Neural cell (in vitro differentiated cells): ENCODE measurements around the gene DNAH6. TPM values are rescaled to one million over a fixed set of nuclear protein-coding genes. Genes with fewer than 3 reads are reported as not detected.

ENCODE experiments used
- H2AFZ ChIP-seq: fragments of 200-600, 300-800 bp; sonication (generic), shearing (Covaris generic); 2 replicates; pipeline ENCODE4 v1.6.0; 2014; ENCODE audit warnings: low read depth, mild to moderate bottlenecking, antibody characterized with exemption, low read length, moderate library complexity
- H3F3A ChIP-seq: fragments of 200-600 bp; shearing (Covaris generic); 2 replicates; pipeline ENCODE4 v1.6.1; 2016; ENCODE audit warnings: mild to moderate bottlenecking, moderate library complexity, mixed read lengths, antibody characterized with exemption, low read length; ENCODE audit not compliant: insufficient read depth, poor library complexity, severe bottlenecking
- H3K27ac ChIP-seq: fragments of 200-600, 300-800 bp; sonication (generic), shearing (Covaris generic); 2 replicates; pipeline ENCODE4 v1.5.1; 2014; ENCODE audit warnings: mild to moderate bottlenecking, low read length, moderate library complexity
- H3K27me3 ChIP-seq: fragments of 300-800, 200-600 bp; sonication (generic), shearing (Covaris generic); 2 replicates; pipeline ENCODE4 v1.6.0; 2014; ENCODE audit warnings: mild to moderate bottlenecking, low read depth, low read length, moderate library complexity; ENCODE audit not compliant: insufficient read depth
- H3K36me3 ChIP-seq: fragments of 300-800, 200-600 bp; sonication (generic), shearing (Covaris generic); 2 replicates; pipeline ENCODE4 v1.5.1; 2014; ENCODE audit warnings: mild to moderate bottlenecking, antibody characterized with exemption, low read length, moderate library complexity; ENCODE audit not compliant: insufficient read depth
- H3K4me2 ChIP-seq: fragments of 300-800, 200-600 bp; sonication (generic), shearing (Covaris generic); 2 replicates; pipeline ENCODE4 v1.6.0; 2014; ENCODE audit warnings: mild to moderate bottlenecking, low read length
- H3K4me3 ChIP-seq: fragments of 300-800, 200-600 bp; sonication (generic), shearing (Covaris generic); 2 replicates; pipeline ENCODE4 v1.5.1; 2014; ENCODE audit warnings: mild to moderate bottlenecking, low read length, moderate library complexity
- H3K79me2 ChIP-seq: fragments of 200-600 bp; shearing (Covaris generic); replicated peaks from 2 replicates; pipeline ENCODE4 v1.6.0; 2014; ENCODE audit warnings: mild to moderate bottlenecking, low read length, moderate library complexity; ENCODE audit not compliant: insufficient read depth
- H3K9ac ChIP-seq: fragments of 300-800, 200-600 bp; sonication (generic), shearing (Covaris generic); 2 replicates; pipeline ENCODE4 v1.6.1; 2016; ENCODE audit warnings: mild to moderate bottlenecking, low read length, mixed read lengths
- H3K9me2 ChIP-seq: fragments of 200-600 bp; shearing (Covaris generic); 2 replicates; pipeline ENCODE4 v1.6.1; 2016; ENCODE audit warnings: mild to moderate bottlenecking, low read length, mixed read lengths; ENCODE audit not compliant: insufficient read depth
- H3K9me3 ChIP-seq: fragments of 200-600, 300-800 bp; sonication (generic), shearing (Covaris generic); 2 replicates; pipeline ENCODE4 v1.6.1; 2016; ENCODE audit warnings: mild to moderate bottlenecking, mixed run types, low read length, moderate library complexity, mixed read lengths
- H4K20me1 ChIP-seq: fragments of 200-600 bp; shearing (Covaris generic); 2 replicates; pipeline ENCODE4 v1.6.1; 2016; ENCODE audit warnings: mild to moderate bottlenecking, mixed run types; ENCODE audit not compliant: insufficient read depth
- EP300 ChIP-seq: fragments of 450-650 bp; conservative IDR thresholded peaks from 2 replicates; pipeline ENCODE4 v1.6.1; 2014; ENCODE audit warnings: antibody characterized with exemption, mild to moderate bottlenecking, moderate library complexity; ENCODE audit not compliant: poor library complexity, severe bottlenecking
- MXI1 ChIP-seq: fragments of 450-650 bp; conservative IDR thresholded peaks from 2 replicates; pipeline ENCODE4 v1.6.1; 2014; ENCODE audit warnings: antibody characterized with exemption, mild to moderate bottlenecking; ENCODE audit not compliant: poor library complexity, severe bottlenecking
- POLR2AphosphoS5 ChIP-seq: IDR thresholded peaks from 2 replicates; pipeline ENCODE4 v1.6.1; 2012
- RAD21 ChIP-seq: fragments of 450-650 bp; conservative IDR thresholded peaks from 2 replicates; pipeline ENCODE4 v1.6.1; 2014; ENCODE audit warnings: antibody characterized with exemption, mild to moderate bottlenecking, moderate library complexity
- SMC3 ChIP-seq: fragments of 450-650 bp; conservative IDR thresholded peaks from 2 replicates; pipeline ENCODE4 v1.6.1; 2014; ENCODE audit warnings: antibody characterized with exemption, mild to moderate bottlenecking, moderate library complexity; ENCODE audit not compliant: poor library complexity
- TAF1 ChIP-seq: IDR thresholded peaks from 2 replicates; pipeline ENCODE4 v1.6.1; 2012; ENCODE audit warnings: low read depth
- polyA plus RNA-seq: library from polyadenylated mRNA; depleted of rRNA; stranded (reverse); fragments of >200 nt; gene quantifications from 2 replicates; pipeline ENCODE4 v1.2.3, GENCODE V29; 2014
- TF ChIP-seq, protein P1 (sequence below): IDR thresholded peaks from 2 replicates; pipeline ENCODE4 v1.6.1; 2012; ENCODE audit warnings: borderline replicate concordance
- TF ChIP-seq, protein P2 (sequence below): fragments of 450-650 bp; IDR thresholded peaks from 2 replicates; pipeline ENCODE4 v1.5.1; 2014; ENCODE audit warnings: antibody characterized with exemption, mild to moderate bottlenecking, moderate library complexity; ENCODE audit not compliant: poor library complexity, severe bottlenecking

DNAH6 gene
- polyA plus RNA-seq, 1 donor from 2014 or later: 2.1 TPM

DNA sequence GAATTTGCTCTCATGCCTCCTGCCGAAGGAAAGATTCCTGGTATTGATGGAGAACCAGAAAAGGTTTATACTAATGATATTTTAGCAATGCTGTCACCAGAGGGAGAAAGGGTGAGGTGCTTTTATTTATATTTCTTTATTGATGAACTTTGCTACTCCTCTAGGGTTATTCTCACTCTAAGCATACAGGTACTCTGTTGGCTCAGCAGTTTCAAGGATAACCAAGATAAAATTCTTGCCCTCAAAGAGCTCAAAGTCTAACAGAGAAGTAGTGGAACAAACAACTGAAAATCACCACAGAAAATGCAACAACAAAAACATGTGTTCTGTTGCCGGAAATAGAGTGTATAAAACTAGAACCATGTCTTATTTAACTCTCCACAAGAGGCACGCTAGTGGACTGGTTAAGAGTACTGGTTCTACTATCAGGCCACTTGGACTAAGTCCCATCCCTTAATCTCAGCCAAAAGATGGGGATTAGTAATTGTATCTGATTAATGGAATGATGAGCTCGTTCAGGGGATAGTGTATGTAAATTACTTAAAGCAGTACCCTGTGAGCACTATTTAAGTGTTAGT, 103.6 kb downstream of the DNAH6 start:
- no peaks in the 10 kb centered on the region for H4K20me1 ChIP-seq
- H3K9me3 ChIP-seq: no peaks in the 10 kb centered on the region
- H3K4me3 ChIP-seq: no peak overlapping the region
- no peaks in the 10 kb centered on the region for H3K79me2 ChIP-seq
- H3K27me3 ChIP-seq: no peaks in the 10 kb centered on the region
- no peak overlapping the region for H3K9ac ChIP-seq
- no peak overlapping the region for H3K4me2 ChIP-seq
- H2AFZ ChIP-seq: no peak overlapping the region
- no peaks in the 10 kb centered on the region for H3K9me2 ChIP-seq
- no peaks in the 10 kb centered on the region for H3F3A ChIP-seq
- H3K27ac ChIP-seq: no peak overlapping the region
- no peaks in the 10 kb centered on the region for H3K36me3 ChIP-seq
- no peak for TF ChIP-seq RAD21
- TF ChIP-seq, protein P1, sequence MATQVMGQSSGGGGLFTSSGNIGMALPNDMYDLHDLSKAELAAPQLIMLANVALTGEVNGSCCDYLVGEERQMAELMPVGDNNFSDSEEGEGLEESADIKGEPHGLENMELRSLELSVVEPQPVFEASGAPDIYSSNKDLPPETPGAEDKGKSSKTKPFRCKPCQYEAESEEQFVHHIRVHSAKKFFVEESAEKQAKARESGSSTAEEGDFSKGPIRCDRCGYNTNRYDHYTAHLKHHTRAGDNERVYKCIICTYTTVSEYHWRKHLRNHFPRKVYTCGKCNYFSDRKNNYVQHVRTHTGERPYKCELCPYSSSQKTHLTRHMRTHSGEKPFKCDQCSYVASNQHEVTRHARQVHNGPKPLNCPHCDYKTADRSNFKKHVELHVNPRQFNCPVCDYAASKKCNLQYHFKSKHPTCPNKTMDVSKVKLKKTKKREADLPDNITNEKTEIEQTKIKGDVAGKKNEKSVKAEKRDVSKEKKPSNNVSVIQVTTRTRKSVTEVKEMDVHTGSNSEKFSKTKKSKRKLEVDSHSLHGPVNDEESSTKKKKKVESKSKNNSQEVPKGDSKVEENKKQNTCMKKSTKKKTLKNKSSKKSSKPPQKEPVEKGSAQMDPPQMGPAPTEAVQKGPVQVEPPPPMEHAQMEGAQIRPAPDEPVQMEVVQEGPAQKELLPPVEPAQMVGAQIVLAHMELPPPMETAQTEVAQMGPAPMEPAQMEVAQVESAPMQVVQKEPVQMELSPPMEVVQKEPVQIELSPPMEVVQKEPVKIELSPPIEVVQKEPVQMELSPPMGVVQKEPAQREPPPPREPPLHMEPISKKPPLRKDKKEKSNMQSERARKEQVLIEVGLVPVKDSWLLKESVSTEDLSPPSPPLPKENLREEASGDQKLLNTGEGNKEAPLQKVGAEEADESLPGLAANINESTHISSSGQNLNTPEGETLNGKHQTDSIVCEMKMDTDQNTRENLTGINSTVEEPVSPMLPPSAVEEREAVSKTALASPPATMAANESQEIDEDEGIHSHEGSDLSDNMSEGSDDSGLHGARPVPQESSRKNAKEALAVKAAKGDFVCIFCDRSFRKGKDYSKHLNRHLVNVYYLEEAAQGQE: no peak
- TF ChIP-seq SMC3: no peak

DNA sequence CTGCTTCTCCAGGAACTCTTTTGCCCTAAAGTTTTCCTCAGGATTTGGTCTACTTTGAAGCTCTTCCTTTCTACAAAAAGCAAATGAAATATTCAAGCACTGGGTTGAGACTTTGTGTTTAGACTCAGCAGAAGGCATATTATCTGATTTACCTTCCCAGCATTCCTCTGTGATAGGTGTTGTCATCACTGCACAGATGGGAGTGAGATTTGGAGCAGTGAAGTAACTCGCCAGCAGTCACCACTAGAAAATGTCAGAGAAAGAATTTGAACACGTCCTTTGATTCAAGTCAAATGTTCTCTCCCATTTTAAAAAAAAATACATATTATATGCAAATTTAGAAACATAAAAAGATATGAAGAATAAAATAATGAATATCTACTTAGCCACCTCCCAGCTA, 112.2 kb downstream of the DNAH6 start:
- no peak overlapping the region for H3K9ac ChIP-seq
- H3K4me3 ChIP-seq: no peak overlapping the region
- H3K9me3 ChIP-seq: no peaks in the 10 kb centered on the region
- H2AFZ ChIP-seq: no peak overlapping the region
- H3K36me3 ChIP-seq: no peaks in the 10 kb centered on the region
- no peaks in the 10 kb centered on the region for H4K20me1 ChIP-seq
- H3F3A ChIP-seq: no peaks in the 10 kb centered on the region
- no peak overlapping the region for H3K27ac ChIP-seq
- no peaks in the 10 kb centered on the region for H3K79me2 ChIP-seq
- no peaks in the 10 kb centered on the region for H3K9me2 ChIP-seq
- TF ChIP-seq TAF1 (no peak), EP300 (no peak), MXI1 (no peak), SMC3 (no peak)
- H3K27me3 ChIP-seq: no peaks in the 10 kb centered on the region
- H3K4me2 ChIP-seq: no peak overlapping the region

DNA sequence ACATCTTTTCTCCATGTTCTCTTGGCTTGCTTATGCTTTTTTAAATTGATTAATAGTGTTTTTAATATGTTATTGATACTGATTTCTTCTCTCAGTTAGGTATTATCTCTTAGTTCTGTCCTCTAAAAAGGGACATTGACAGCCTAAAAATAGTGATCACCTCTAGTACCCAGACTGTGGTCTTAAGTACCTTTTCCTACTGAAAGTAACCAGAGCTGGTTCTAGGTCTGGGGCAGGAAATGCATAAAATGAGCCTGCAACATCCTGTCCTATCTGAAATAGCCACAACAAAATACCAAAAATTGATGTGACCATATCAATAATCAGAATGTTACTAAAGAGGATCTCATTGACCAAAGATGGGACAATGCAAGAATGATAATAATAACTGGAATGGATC, 113.3 kb downstream of the DNAH6 start:
- Histone ChIP-seq H2AFZ (no peak overlapping the region), H3K9me3 (no peaks in the 10 kb centered on the region), H3K79me2 (no peaks in the 10 kb centered on the region), H3K4me3 (no peak overlapping the region), H3F3A (no peaks in the 10 kb centered on the region), H3K9me2 (no peaks in the 10 kb centered on the region), H3K4me2 (no peak overlapping the region), H4K20me1 (no peaks in the 10 kb centered on the region), H3K36me3 (no peaks in the 10 kb centered on the region), H3K9ac (no peak overlapping the region), H3K27ac (no peak overlapping the region), H3K27me3 (no peaks in the 10 kb centered on the region)
- no peak for TF ChIP-seq RAD21
- TF ChIP-seq, protein P2, sequence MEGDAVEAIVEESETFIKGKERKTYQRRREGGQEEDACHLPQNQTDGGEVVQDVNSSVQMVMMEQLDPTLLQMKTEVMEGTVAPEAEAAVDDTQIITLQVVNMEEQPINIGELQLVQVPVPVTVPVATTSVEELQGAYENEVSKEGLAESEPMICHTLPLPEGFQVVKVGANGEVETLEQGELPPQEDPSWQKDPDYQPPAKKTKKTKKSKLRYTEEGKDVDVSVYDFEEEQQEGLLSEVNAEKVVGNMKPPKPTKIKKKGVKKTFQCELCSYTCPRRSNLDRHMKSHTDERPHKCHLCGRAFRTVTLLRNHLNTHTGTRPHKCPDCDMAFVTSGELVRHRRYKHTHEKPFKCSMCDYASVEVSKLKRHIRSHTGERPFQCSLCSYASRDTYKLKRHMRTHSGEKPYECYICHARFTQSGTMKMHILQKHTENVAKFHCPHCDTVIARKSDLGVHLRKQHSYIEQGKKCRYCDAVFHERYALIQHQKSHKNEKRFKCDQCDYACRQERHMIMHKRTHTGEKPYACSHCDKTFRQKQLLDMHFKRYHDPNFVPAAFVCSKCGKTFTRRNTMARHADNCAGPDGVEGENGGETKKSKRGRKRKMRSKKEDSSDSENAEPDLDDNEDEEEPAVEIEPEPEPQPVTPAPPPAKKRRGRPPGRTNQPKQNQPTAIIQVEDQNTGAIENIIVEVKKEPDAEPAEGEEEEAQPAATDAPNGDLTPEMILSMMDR: no peak
- TF ChIP-seq MXI1: no peak
- no peak for TF ChIP-seq TAF1
- TF ChIP-seq POLR2AphosphoS5: no peak
- no peak for TF ChIP-seq EP300
- TF ChIP-seq, protein P1: no peak
- TF ChIP-seq SMC3: no peak
